GM12878 (cell line): ENCODE results near the gene COL20A1. TPM values are rescaled to one million over a fixed set of nuclear protein-coding genes. Genes with fewer than 3 reads are reported as not detected.
"Not testable (repeated sequence)": the region's sequence is repeated elsewhere in the genome, so short reads cannot be mapped to it uniquely, and the experiment has no call there.

Experiments
- ATAC-seq: fragments of 200-7000 bp; cut with Tn5 transposase; 3 replicates; pipeline ENCODE4 v1.9.1; 2020; ENCODE audit warnings: mild to moderate bottlenecking, moderate library complexity
- BruUV-seq: library from RNA; stranded (reverse); fragments of 400-500 nt; replicated peaks from 2 replicates; lab custom pipeline; 2021; lab: Mats Ljungman, UMichigan
- CTCF ChIA-PET: fragments of 300-600 bp; sonication (Branson Sonifier 250); formaldehyde crosslinking; extraction: SDS; loops from one replicate; lab custom pipeline; 2021; ENCODE audit warnings: inconsistent platforms; lab: Yijun Ruan, JAX
- POLR2A ChIA-PET: fragments of 350-600 bp; formaldehyde crosslinking; extraction: SDS; loops from one replicate; lab custom pipeline; 2021; ENCODE audit warnings: inconsistent platforms; lab: Charles Lee
- RAD21 ChIA-PET: fragments of 300-600 bp; sonication (Branson Sonifier 250); formaldehyde crosslinking; loops from one replicate; lab custom pipeline; 2023; ENCODE audit warnings: antibody characterized with exemption; ENCODE audit not compliant: unreplicated experiment; lab: Charles Lee
- SMC1A ChIA-PET: fragments of 300-600 bp; sonication (Branson Sonifier 250); formaldehyde crosslinking; loops from one replicate; lab custom pipeline; 2023; ENCODE audit not compliant: unreplicated experiment, uncharacterized antibody; lab: Charles Lee
- DNase-seq: peaks from one replicate; pipeline ENCODE4 v3.0.0-alpha.2; 2011; ENCODE audit warnings: low read depth, low spot score
- FAIRE-seq: peaks from 3 replicates; lab custom pipeline; 2011; peaks lifted over from hg19 to GRCh38; lab: Jason Lieb, UNC
- H2AFZ ChIP-seq: 2 replicates; pipeline ENCODE4 v1.6.0; 2011; ENCODE audit warnings: low read depth, low read length, control low read depth; ENCODE audit not compliant: control insufficient read depth
- H3K27ac ChIP-seq: 2 replicates; pipeline ENCODE4 v1.5.1; 2011; ENCODE audit warnings: control low read depth; ENCODE audit not compliant: control insufficient read depth, insufficient read depth
- H3K27me3 ChIP-seq, 2 experiments: replicated peaks in 1 of 2; 2 replicates each; pipeline versions ENCODE4 v1.6.0 to v1.6.1; 2011; ENCODE audit warnings: low read length in 1 of 2; ENCODE audit not compliant: control insufficient read depth in 2 of 2, insufficient read depth in 2 of 2
- H3K36me3 ChIP-seq, 2 experiments: 2 replicates each; pipeline ENCODE4 v1.5.1; 2011; ENCODE audit warnings: low read length in 1 of 2; ENCODE audit not compliant: control insufficient read depth in 2 of 2, insufficient read depth in 2 of 2
- H3K4me1 ChIP-seq: 2 replicates; pipeline ENCODE4 v1.6.1; 2011; ENCODE audit warnings: mild to moderate bottlenecking, low read length, moderate library complexity, mixed read lengths; ENCODE audit not compliant: control insufficient read depth, insufficient read depth
- H3K4me2 ChIP-seq: 2 replicates; pipeline ENCODE4 v1.6.0; 2011; ENCODE audit warnings: control low read depth; ENCODE audit not compliant: control insufficient read depth, insufficient read depth
- H3K4me3 ChIP-seq: fragments of 200-600 bp; sonication (generic); 2 replicates; pipeline ENCODE4 v1.5.1; 2016
- H3K79me2 ChIP-seq: 2 replicates; pipeline ENCODE4 v1.6.0; 2011; ENCODE audit warnings: low read length; ENCODE audit not compliant: control insufficient read depth, insufficient read depth
- H3K9ac ChIP-seq: 2 replicates; pipeline ENCODE4 v1.8.0; 2011; ENCODE audit warnings: low read length, control low read depth, mixed read lengths; ENCODE audit not compliant: control insufficient read depth, insufficient read depth
- H3K9me3 ChIP-seq: replicated peaks from 3 replicates; pipeline ENCODE4 v1.5.1; 2011; ENCODE audit warnings: mild to moderate bottlenecking, low read length; ENCODE audit not compliant: control insufficient read depth, insufficient read depth
- H4K20me1 ChIP-seq: 2 replicates; pipeline ENCODE4 v1.6.0; 2011; ENCODE audit not compliant: control insufficient read depth, insufficient read depth
- ATF7 ChIP-seq: fragments of 450-650 bp; IDR thresholded peaks from 2 replicates; pipeline ENCODE4 v1.6.1; 2016; ENCODE audit warnings: low read depth, mild to moderate bottlenecking
- CUX1 ChIP-seq: IDR thresholded peaks from 2 replicates; pipeline ENCODE4 v1.6.1; 2012; ENCODE audit warnings: improper control_type of control experiment, low read depth, low read length; ENCODE audit not compliant: insufficient replicate concordance
- E4F1 ChIP-seq: fragments of 450-650 bp; IDR thresholded peaks from 2 replicates; pipeline ENCODE4 v1.6.1; 2018; ENCODE audit warnings: borderline replicate concordance, mild to moderate bottlenecking; ENCODE audit not compliant: partially characterized antibody
- FOXM1 ChIP-seq: IDR thresholded peaks from 2 replicates; pipeline ENCODE4 v1.6.1; 2012; ENCODE audit warnings: low read depth, mild to moderate bottlenecking, inconsistent platforms, low read length, moderate library complexity
- POU2F2 ChIP-seq: IDR thresholded peaks from 3 replicates; pipeline ENCODE4 v1.6.1; 2011; ENCODE audit warnings: low read depth, mild to moderate bottlenecking, low read length, borderline replicate concordance
- RUNX3 ChIP-seq: IDR thresholded peaks from 2 replicates; pipeline ENCODE4 v1.6.1; 2012; ENCODE audit warnings: low read length, inconsistent platforms
- ZZZ3 ChIP-seq: IDR thresholded peaks from 2 replicates; pipeline ENCODE4 v1.6.1; 2011; ENCODE audit warnings: low read depth; ENCODE audit not compliant: control insufficient read depth, insufficient read length
- WGBS: methylation state at CpG from one replicate; pipeline ENCODE4 v1.1.6; 2016; ENCODE audit warnings: low lambda C conversion rate; ENCODE audit not compliant: insufficient replicate concordance, insufficient coverage; ENCODE audit errors: missing lambda C conversion rate; 5-methylcytosine and 5-hydroxymethylcytosine counted together
- in situ Hi-C: fragments of 300-500 bp; cut with MboI; formaldehyde crosslinking; loops from 9 replicates; pipeline ENCODE4 v1.14.3; 2018; ENCODE audit warnings: mixed read lengths
- intact Hi-C: fragments of 100-400 bp; cut with micrococcal nuclease; formaldehyde crosslinking; loops from one replicate; pipeline ENCODE4 v1.14.2; 2022; ENCODE audit not compliant: unreplicated experiment
- polyA plus RNA-seq, 11 experiments: library from polyadenylated mRNA; depleted of rRNA in 4 of 11; unstranded in 6 of 11; stranded (reverse) in 5 of 11; fragments of >200 nt; fragmentation: Nextera tagmentation in 4 of 11; fragmentation: Illumina TruSeq in 1 of 11; extraction: Ambion mirVana in 4 of 11; extraction: Trizol in 1 of 11; gene quantifications; 1 replicate in 1 of 11; 2 replicates in 10 of 11; pipeline versions ENCODE4 v1.2.1 to v1.2.3, GENCODE V29; 2011 to 2016; ENCODE audit warnings: inconsistent platforms in 2 of 11, missing spikeins in 2 of 11, low read depth in 1 of 11
- total RNA-seq, 4 experiments: library from RNA; depleted of rRNA in 3 of 4; stranded (reverse); fragments of >200 nt in 3 of 4; fragmentation: Illumina TruSeq in 1 of 4; extraction: Trizol in 1 of 4; gene quantifications; 2 replicates each; pipeline versions ENCODE4 v1.2.1 to v1.2.3, GENCODE V29; 2013 to 2021

COL20A1 gene
- total and polyA plus RNA-seq, 10 of the 15 experiments (the other 5 are each of a cell fraction or from before 2014, with no cell fraction given): not detected

GRCh38 chr20:63340158-63340688 is 47.2 kb downstream of the COL20A1 start:
- FAIRE-seq, intact Hi-C loops: not testable (repeated sequence)

GRCh38 chr20:63342561-63343459 is 49.8 kb downstream of the COL20A1 start:
- Histone ChIP-seq H3K27ac (no peak overlapping the region), H2AFZ (no peak overlapping the region), H3K9me3 (no peaks in the 10 kb centered on the region), H4K20me1 (no peaks in the 10 kb centered on the region), H3K4me2 (no peak overlapping the region), H3K27me3 (no peaks in the 10 kb centered on the region), H3K4me1 (no peaks in the 10 kb centered on the region), H3K36me3 (no peaks in the 10 kb centered on the region), H3K79me2 (no peaks in the 10 kb centered on the region), H3K9ac (no peak overlapping the region), H3K4me3 (no peak overlapping the region)
- RAD21 ChIA-PET: no interaction called here
- ATAC-seq (no peak), FAIRE-seq (no peak), DNase-seq (no peak)
- POLR2A ChIA-PET: no interaction called here
- BruUV-seq: no TSS peak
- in situ Hi-C loops: no loop called here
- SMC1A ChIA-PET: no interaction called here
- WGBS: 75% methylated on average over 59 of the region's 59 CpGs
- CTCF ChIA-PET: interaction anchor here (0.5 to 1.0 kb wide), 2 partner anchors 37 to 39 kb away, joined by 3 read pairs; no protein-coding TSS in a partner anchor
- intact Hi-C loops: no loop called here
- no peak for TF ChIP-seq POU2F2
- TF ChIP-seq CUX1: no peak
- TF ChIP-seq E4F1: no peak
- TF ChIP-seq RUNX3: no peak
- no peak for TF ChIP-seq ZZZ3
- TF ChIP-seq FOXM1: no peak

More at GRCh38 chr20:63340158-63340688, 47.2 kb downstream of the COL20A1 start:
- RAD21 ChIA-PET, H3K79me2 ChIP-seq, H3K36me3 ChIP-seq, in situ Hi-C loops, DNase-seq, BruUV-seq, H3K4me3 ChIP-seq, H3K27ac ChIP-seq, H4K20me1 ChIP-seq, ATAC-seq, H3K27me3 ChIP-seq, CTCF ChIA-PET, H3K9ac ChIP-seq, SMC1A ChIA-PET, H3K4me1 ChIP-seq, H3K9me3 ChIP-seq, H2AFZ ChIP-seq, H3K4me2 ChIP-seq, POLR2A ChIA-PET: not testable (repeated sequence)
- peak; percentile 71 for TF ChIP-seq ATF7
- 56% methylated on average over 10 of the region's 10 CpGs for WGBS
